ENCODE results near the gene SKIL. TPM values are rescaled to one million over a fixed set of nuclear protein-coding genes. Genes with fewer than 3 reads are reported as not detected.

SKIL gene
- total RNA-seq, 1 experiment from 2014 or later, result 35.0 TPM

DNA sequence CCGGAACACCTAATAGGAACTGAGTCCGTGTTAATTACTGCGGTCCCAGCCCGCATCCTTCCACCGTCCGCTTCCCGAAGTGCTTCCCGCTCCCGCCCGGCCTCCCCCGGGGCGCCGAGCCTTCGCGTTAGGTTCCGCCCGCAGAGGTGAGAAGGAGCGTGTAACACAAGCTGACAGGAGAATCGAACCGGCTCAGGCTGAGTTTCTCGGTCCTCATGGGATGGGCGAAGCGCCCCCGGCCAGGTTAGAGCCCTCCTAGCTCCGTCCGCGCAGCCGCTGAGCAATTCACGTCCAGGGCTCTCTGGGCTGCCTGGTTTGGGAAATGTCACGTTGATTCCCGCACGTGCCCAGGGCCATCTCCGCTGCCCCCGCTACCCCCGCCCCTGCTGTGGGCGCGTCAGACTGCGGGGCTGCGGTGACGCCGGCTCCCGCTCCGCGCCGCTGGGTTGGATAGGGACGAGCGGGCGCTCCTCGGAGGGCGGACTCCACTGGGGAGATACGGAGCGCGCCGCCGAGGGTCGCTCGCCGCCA is 62.1 kb downstream of the SKIL start:
- H3K4me1 ChIP-seq (ENCODE audit: insufficient read depth, low read length), result peaks cover 6% of the 10 kb centered on the region
- H2AFZ ChIP-seq (ENCODE audit: low read length), result no peak overlapping the region
- ChIA-PET POLR2A (ENCODE audit: unreplicated experiment) (no interaction called here), CTCF (no interaction called here)
- BruUV-seq (replicated peaks), result TSS peak; percentile 42
- no peak for DNase-seq
- H3K27me3 ChIP-seq (ENCODE audit: low read length), result no peaks in the 10 kb centered on the region
- intact Hi-C loops (cut with micrococcal nuclease), result loop anchor here (10.0 kb wide), 2 partner anchors 185 to 275 kb away; no protein-coding TSS in a partner anchor
- no peaks in the 10 kb centered on the region for H3K36me3 ChIP-seq (ENCODE audit: low read depth, low read length)
- no peak overlapping the region for H3K27ac ChIP-seq (ENCODE audit: low read length)
- no peaks in the 10 kb centered on the region for H3F3A ChIP-seq (ENCODE audit: low read length, unreplicated experiment)
- H3K9me2 ChIP-seq (replicated peaks; ENCODE audit: low read length), result no peaks in the 10 kb centered on the region
- H3K79me2 ChIP-seq (ENCODE audit: low read length), result peaks cover 34% of the 10 kb centered on the region
- H3K4me2 ChIP-seq (ENCODE audit: low read length), result peak overlapping the region; percentile 96
- TF ChIP-seq EZH2phosphoT487 (IDR thresholded peaks at IDR 0.05; ENCODE audit: borderline replicate concordance, low read length), result no peak
- TF ChIP-seq, protein P1, sequence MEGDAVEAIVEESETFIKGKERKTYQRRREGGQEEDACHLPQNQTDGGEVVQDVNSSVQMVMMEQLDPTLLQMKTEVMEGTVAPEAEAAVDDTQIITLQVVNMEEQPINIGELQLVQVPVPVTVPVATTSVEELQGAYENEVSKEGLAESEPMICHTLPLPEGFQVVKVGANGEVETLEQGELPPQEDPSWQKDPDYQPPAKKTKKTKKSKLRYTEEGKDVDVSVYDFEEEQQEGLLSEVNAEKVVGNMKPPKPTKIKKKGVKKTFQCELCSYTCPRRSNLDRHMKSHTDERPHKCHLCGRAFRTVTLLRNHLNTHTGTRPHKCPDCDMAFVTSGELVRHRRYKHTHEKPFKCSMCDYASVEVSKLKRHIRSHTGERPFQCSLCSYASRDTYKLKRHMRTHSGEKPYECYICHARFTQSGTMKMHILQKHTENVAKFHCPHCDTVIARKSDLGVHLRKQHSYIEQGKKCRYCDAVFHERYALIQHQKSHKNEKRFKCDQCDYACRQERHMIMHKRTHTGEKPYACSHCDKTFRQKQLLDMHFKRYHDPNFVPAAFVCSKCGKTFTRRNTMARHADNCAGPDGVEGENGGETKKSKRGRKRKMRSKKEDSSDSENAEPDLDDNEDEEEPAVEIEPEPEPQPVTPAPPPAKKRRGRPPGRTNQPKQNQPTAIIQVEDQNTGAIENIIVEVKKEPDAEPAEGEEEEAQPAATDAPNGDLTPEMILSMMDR (conservative IDR thresholded peaks at IDR 0.05; ENCODE audit: low read depth, low read length), result no peak
- TF ChIP-seq EZH2 (IDR thresholded peaks at IDR 0.05; ENCODE audit: low read length, unreplicated experiment), result no peak
- ATAC-seq, result no peak
- H4K20me1 ChIP-seq (ENCODE audit: low read length), result no peaks in the 10 kb centered on the region
- no peak overlapping the region for H3K9ac ChIP-seq (ENCODE audit: low read length)
- no peaks in the 10 kb centered on the region for H3K9me3 ChIP-seq (ENCODE audit: low read length)
- peak overlapping the region; percentile 81 for H3K4me3 ChIP-seq (ENCODE audit: low read length)

DNA sequence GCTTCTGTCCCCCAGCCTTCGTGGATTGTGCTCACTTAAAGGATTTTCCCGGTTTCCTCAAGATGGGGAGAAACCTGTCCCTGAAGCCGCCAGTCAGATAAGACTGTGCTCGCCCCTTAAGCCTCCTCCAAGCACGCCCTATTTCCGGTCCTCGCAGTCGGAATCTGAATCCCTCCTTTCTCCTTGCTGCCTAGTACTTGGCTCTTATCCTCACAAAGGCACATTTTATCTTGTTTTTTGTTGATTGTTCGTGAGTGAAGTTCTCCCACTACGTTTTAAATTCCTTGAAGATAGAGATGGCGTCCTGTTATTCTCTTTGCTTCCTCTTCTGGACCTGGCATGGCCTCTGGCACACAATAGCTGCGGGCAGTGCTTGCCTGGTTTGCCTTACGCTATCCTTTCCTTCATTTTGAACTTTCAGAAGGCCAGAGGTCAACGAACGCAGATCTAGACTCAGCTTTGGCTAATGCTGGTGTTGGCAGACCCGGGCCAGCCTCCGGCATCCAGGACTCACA is 62.8 kb downstream of the SKIL start:
- H3K4me1 ChIP-seq (ENCODE audit: insufficient read depth, low read length), result peaks cover 5% of the 10 kb centered on the region; the same call in 1 of the 2 replicates
- no peaks in the 10 kb centered on the region for H4K20me1 ChIP-seq (ENCODE audit: low read length)
- peak overlapping the region; percentile 96 for H3K4me2 ChIP-seq (ENCODE audit: low read length)
- no peak overlapping the region for H3K27ac ChIP-seq (ENCODE audit: low read length)
- no peaks in the 10 kb centered on the region for H3K9me3 ChIP-seq (ENCODE audit: low read length)
- BruUV-seq (replicated peaks), result no TSS peak
- H2AFZ ChIP-seq (ENCODE audit: low read length), result no peak overlapping the region
- TF ChIP-seq, protein P1 (conservative IDR thresholded peaks at IDR 0.05; ENCODE audit: low read depth, low read length), result no peak
- no peak for TF ChIP-seq EZH2phosphoT487 (IDR thresholded peaks at IDR 0.05; ENCODE audit: borderline replicate concordance, low read length)
- TF ChIP-seq EZH2 (IDR thresholded peaks at IDR 0.05; ENCODE audit: low read length, unreplicated experiment), result no peak
- H3K27me3 ChIP-seq (ENCODE audit: low read length), result no peaks in the 10 kb centered on the region
- H3K79me2 ChIP-seq (ENCODE audit: low read length), result peaks cover 34% of the 10 kb centered on the region
- H3K36me3 ChIP-seq (ENCODE audit: low read depth, low read length), result no peaks in the 10 kb centered on the region
- ChIA-PET POLR2A (ENCODE audit: unreplicated experiment) (no interaction called here), CTCF (no interaction called here)
- no peaks in the 10 kb centered on the region for H3K9me2 ChIP-seq (replicated peaks; ENCODE audit: low read length)
- DNase-seq (no peak), ATAC-seq (no peak)
- H3K4me3 ChIP-seq (ENCODE audit: low read length), result peak overlapping the region; percentile 81
- H3K9ac ChIP-seq (ENCODE audit: low read length), result no peak overlapping the region
- no peaks in the 10 kb centered on the region for H3F3A ChIP-seq (ENCODE audit: low read length, unreplicated experiment)
- intact Hi-C loops (cut with micrococcal nuclease), result no loop called here

DNA sequence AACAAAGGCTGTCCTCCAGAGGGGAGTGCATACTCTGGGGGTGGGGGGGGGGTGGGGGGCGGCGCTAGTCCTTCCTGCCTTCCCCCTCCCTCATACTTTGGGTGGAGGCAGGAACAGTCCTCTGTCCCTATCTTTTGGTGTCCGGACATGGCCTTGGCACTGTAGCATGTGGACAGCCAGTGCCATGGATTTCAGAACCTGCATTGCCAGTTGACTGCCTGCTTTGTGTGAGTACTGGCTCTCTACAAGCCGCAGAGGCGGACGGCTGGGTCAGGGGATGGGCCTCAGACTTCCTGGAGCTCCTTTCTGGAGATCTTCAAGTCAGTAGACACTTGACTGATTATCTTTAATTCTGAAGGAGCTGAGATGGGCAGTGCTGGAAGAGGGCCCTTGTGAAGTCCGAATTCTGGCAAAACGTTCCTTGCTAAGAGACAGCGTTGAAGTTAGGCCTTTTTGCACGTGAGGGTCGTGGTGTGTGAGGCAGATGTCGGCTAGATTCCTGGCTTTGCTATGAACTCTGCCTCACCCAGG is 63.7 kb downstream of the SKIL start:
- no peak for TF ChIP-seq EZH2 (IDR thresholded peaks at IDR 0.05; ENCODE audit: low read length, unreplicated experiment)
- no peak for TF ChIP-seq EZH2phosphoT487 (IDR thresholded peaks at IDR 0.05; ENCODE audit: borderline replicate concordance, low read length)
- TF ChIP-seq, protein P1 (conservative IDR thresholded peaks at IDR 0.05; ENCODE audit: low read depth, low read length), result no peak
- H3K4me1 ChIP-seq (ENCODE audit: insufficient read depth, low read length), result peaks cover 5% of the 10 kb centered on the region; the same call in 1 of the 2 replicates
- ATAC-seq (no peak), DNase-seq (no peak)
- no peaks in the 10 kb centered on the region for H3K9me3 ChIP-seq (ENCODE audit: low read length)
- H3K27ac ChIP-seq (ENCODE audit: low read length), result no peak overlapping the region
- H3K79me2 ChIP-seq (ENCODE audit: low read length), result peaks cover 34% of the 10 kb centered on the region
- H2AFZ ChIP-seq (ENCODE audit: low read length), result no peak overlapping the region
- H3K4me3 ChIP-seq (ENCODE audit: low read length), result peak overlapping the region; percentile 34
- H3F3A ChIP-seq (ENCODE audit: low read length, unreplicated experiment), result no peaks in the 10 kb centered on the region
- no peak overlapping the region for H3K9ac ChIP-seq (ENCODE audit: low read length)
- ChIA-PET CTCF (interaction anchor here (0.6 kb wide), 2 partner anchors 11 to 436 kb away, joined by 3 to 9 read pairs; no protein-coding TSS in a partner anchor), POLR2A (ENCODE audit: unreplicated experiment) (no interaction called here)
- intact Hi-C loops (cut with micrococcal nuclease), result no loop called here
- H3K27me3 ChIP-seq (ENCODE audit: low read length), result no peaks in the 10 kb centered on the region
- H3K9me2 ChIP-seq (replicated peaks; ENCODE audit: low read length), result no peaks in the 10 kb centered on the region
- no TSS peak for BruUV-seq (replicated peaks)
- peak overlapping the region; percentile 60 for H3K4me2 ChIP-seq (ENCODE audit: low read length)
- no peaks in the 10 kb centered on the region for H3K36me3 ChIP-seq (ENCODE audit: low read depth, low read length)
- no peaks in the 10 kb centered on the region for H4K20me1 ChIP-seq (ENCODE audit: low read length)

Data from PC-3 (cell line).